Left lung (tissue), 10 donors: Measurements from ENCODE around the gene FCHSD2. TPM values are rescaled to one million over a fixed set of nuclear protein-coding genes. Genes with fewer than 3 reads are reported as not detected.

Experiments
- ATAC-seq: fragments of 200-7000 bp; cut with Tn5 transposase; one replicate; pipeline ENCODE4 v1.9.1; 2020; ENCODE audit warnings: moderate library complexity
- DNase-seq, 4 donors: peaks; one replicate each; pipeline ENCODE4 v3.0.0-alpha.2; 2013 to 2020
- H3K27ac ChIP-seq, 2 donors: fragments of 200-600 bp; sonication (generic) in 1 of 2; one replicate each; pipeline versions ENCODE4 v1.5.0 to v1.8.0; 2020 to 2021
- H3K27me3 ChIP-seq, 2 donors: fragments of 200-600 bp; sonication (generic) in 1 of 2; one replicate each; pipeline versions ENCODE4 v1.5.0 to v1.8.0; 2020 to 2021
- H3K36me3 ChIP-seq, 2 donors: fragments of 200-600 bp; sonication (generic) in 1 of 2; one replicate each; pipeline versions ENCODE4 v1.5.0 to v1.8.0; 2020 to 2021
- H3K4me1 ChIP-seq, 2 donors: fragments of 200-600 bp; one replicate each; pipeline ENCODE4 v1.8.0; 2021
- H3K4me3 ChIP-seq, 2 donors: fragments of 200-600 bp; sonication (generic) in 1 of 2; one replicate each; pipeline versions ENCODE4 v1.5.0 to v1.8.0; 2020 to 2021; ENCODE audit warnings: mild to moderate bottlenecking in 1 of 2
- H3K9me3 ChIP-seq, 2 donors: fragments of 200-600 bp; sonication (generic) in 1 of 2; one replicate each; pipeline versions ENCODE4 v1.5.0 to v1.8.0; 2020 to 2021
- intact Hi-C, 2 donors: fragments of 100-400 bp; cut with DNase I; formaldehyde crosslinking; loops; one replicate each; pipeline versions ENCODE4 v1.11.2 to v1.14.2; 2022
- polyA plus RNA-seq, 6 donors: library from polyadenylated mRNA; unstranded; fragments of 120-200 nt; gene quantifications; one replicate each; pipeline ENCODE4 v1.2.1, GENCODE V29; 2013; ENCODE audit not compliant: insufficient read length in 6 of 6
- total RNA-seq, 2 donors: library from RNA; stranded (reverse); fragmentation: NEBNext Ultra II Directional; extraction: Animal tissue kit (Norgen Biotek cat#: 25700); gene quantifications; one replicate each; pipeline ENCODE4 v1.2.1, GENCODE V29; 2021
- TF ChIP-seq, protein P1 (sequence below), 2 donors: fragments of 200-600 bp; sonication (generic) in 1 of 2; IDR thresholded peaks; one replicate each; pipeline versions ENCODE4 v1.5.0 to v1.8.0; 2021; ENCODE audit warnings: antibody characterized with exemption in 2 of 2
- donor health status: DM: no; HTN: yes; CAD: no.
- donor health status: DM: no; HTN: no; CAD: no.

Gene FCHSD2
- total and polyA plus RNA-seq, 8 donors, result 46.2 to 58.2 (median 48.5) TPM

- ATAC-seq (no peak), DNase-seq (no peak)
- TF ChIP-seq, protein P1, sequence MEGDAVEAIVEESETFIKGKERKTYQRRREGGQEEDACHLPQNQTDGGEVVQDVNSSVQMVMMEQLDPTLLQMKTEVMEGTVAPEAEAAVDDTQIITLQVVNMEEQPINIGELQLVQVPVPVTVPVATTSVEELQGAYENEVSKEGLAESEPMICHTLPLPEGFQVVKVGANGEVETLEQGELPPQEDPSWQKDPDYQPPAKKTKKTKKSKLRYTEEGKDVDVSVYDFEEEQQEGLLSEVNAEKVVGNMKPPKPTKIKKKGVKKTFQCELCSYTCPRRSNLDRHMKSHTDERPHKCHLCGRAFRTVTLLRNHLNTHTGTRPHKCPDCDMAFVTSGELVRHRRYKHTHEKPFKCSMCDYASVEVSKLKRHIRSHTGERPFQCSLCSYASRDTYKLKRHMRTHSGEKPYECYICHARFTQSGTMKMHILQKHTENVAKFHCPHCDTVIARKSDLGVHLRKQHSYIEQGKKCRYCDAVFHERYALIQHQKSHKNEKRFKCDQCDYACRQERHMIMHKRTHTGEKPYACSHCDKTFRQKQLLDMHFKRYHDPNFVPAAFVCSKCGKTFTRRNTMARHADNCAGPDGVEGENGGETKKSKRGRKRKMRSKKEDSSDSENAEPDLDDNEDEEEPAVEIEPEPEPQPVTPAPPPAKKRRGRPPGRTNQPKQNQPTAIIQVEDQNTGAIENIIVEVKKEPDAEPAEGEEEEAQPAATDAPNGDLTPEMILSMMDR (IDR thresholded peaks at IDR 0.05), result no peak
- no peaks in the 10 kb centered on the region for H3K9me3 ChIP-seq
- no peaks in the 10 kb centered on the region for H3K36me3 ChIP-seq
- H3K27me3 ChIP-seq, result no peaks in the 10 kb centered on the region
- no peak overlapping the region for H3K27ac ChIP-seq
- peaks cover 0 to 11% of the 10 kb centered on the region in 2 donors for H3K4me1 ChIP-seq
- no peak overlapping the region for H3K4me3 ChIP-seq
- intact Hi-C loops, result no loop called here
Observed at GRCh38 chr11:73055002-73055401, 87.1 kb downstream of the FCHSD2 start.

- TF ChIP-seq, protein P1 (IDR thresholded peaks at IDR 0.05), result no peak
- no peaks in the 10 kb centered on the region for H3K9me3 ChIP-seq
- ATAC-seq (no peak), DNase-seq (no peak)
- H3K27ac ChIP-seq, result no peak overlapping the region
- intact Hi-C loops, result no loop called here
- no peaks in the 10 kb centered on the region for H3K36me3 ChIP-seq
- no peaks in the 10 kb centered on the region for H3K27me3 ChIP-seq
- H3K4me3 ChIP-seq, result no peak overlapping the region
- peaks cover 0 to 12% of the 10 kb centered on the region in 2 donors for H3K4me1 ChIP-seq
Observed at GRCh38 chr11:73053964-73054363, 88.2 kb downstream of the FCHSD2 start.

GRCh38 chr11:73048446-73048845, 93.7 kb downstream of the FCHSD2 start:
- intact Hi-C loops, result no loop called here
- ATAC-seq (no peak), DNase-seq (no peak)
- Histone ChIP-seq H3K4me1 (peaks cover 7 to 27% of the 10 kb centered on the region in 2 donors), H3K36me3 (no peaks in the 10 kb centered on the region), H3K27ac (peak overlapping the region in 1 of 2 donors; percentile 77), H3K27me3 (no peaks in the 10 kb centered on the region), H3K4me3 (no peak overlapping the region), H3K9me3 (no peaks in the 10 kb centered on the region)
- TF ChIP-seq, protein P1 (IDR thresholded peaks at IDR 0.05), result no peak

DNA sequence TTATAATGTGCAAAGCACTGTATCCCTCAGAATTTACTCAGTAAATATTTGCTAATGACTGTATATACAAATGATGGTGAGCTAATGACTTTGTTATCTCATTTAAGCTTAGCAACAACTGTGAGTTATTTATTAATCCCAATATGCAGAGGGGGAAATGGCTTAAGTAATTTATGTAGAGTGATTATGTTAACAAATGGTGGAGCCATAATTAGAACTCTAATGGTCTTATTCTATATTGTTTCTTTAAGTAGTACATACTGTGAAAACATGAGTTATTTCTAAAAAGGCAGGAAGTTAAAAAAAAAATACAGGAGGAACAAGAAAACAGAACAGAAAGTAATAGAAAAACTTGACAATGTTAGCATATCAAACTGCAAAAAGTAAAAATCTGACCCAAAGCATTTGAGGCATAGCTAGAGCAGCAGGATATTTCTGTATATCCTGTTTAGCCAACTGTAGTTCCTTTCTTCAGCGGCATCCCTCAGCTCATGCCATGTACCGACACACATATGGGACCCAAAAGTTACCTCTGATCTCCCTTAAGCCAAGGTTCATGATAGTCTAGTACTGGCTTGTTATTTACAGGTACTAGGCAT, 94.2 kb downstream of the FCHSD2 start:
- no peak overlapping the region for H3K4me3 ChIP-seq
- ATAC-seq (peak; percentile 43), DNase-seq (no peak)
- H3K27ac ChIP-seq, result peak overlapping the region in 1 of 2 donors; percentile 77
- TF ChIP-seq, protein P1 (IDR thresholded peaks at IDR 0.05), result no peak
- H3K4me1 ChIP-seq, result peaks cover 7 to 27% of the 10 kb centered on the region in 2 donors
- no peaks in the 10 kb centered on the region for H3K27me3 ChIP-seq
- H3K9me3 ChIP-seq, result no peaks in the 10 kb centered on the region
- intact Hi-C loops, result no loop called here
- no peaks in the 10 kb centered on the region for H3K36me3 ChIP-seq

- no peaks in the 10 kb centered on the region for H3K9me3 ChIP-seq
- ATAC-seq (no peak), DNase-seq (no peak)
- no peaks in the 10 kb centered on the region for H3K4me1 ChIP-seq
- H3K27ac ChIP-seq, result no peak overlapping the region
- no peaks in the 10 kb centered on the region for H3K27me3 ChIP-seq
- intact Hi-C loops, result no loop called here
- TF ChIP-seq, protein P1 (IDR thresholded peaks at IDR 0.05), result no peak
- H3K4me3 ChIP-seq, result no peak overlapping the region
- peaks cover 0 to 5% of the 10 kb centered on the region in 2 donors for H3K36me3 ChIP-seq
Observed at GRCh38 chr11:73040046-73040445, 102.1 kb downstream of the FCHSD2 start.
